HTERT RPE-1 (cell line): ENCODE measurements around the gene GAS5.
"Not testable (repeated sequence)": the region's sequence is repeated elsewhere in the genome, so short reads cannot be mapped to it uniquely, and the experiment has no call there.

Experiments used
- in situ Hi-C: fragments of 300-500 bp; cut with MboI; formaldehyde crosslinking; loops from 4 replicates; pipeline ENCODE4 v1.14.3; 2020; ENCODE audit warnings: low sequenced_read_pairs

The GAS5 gene

DNA sequence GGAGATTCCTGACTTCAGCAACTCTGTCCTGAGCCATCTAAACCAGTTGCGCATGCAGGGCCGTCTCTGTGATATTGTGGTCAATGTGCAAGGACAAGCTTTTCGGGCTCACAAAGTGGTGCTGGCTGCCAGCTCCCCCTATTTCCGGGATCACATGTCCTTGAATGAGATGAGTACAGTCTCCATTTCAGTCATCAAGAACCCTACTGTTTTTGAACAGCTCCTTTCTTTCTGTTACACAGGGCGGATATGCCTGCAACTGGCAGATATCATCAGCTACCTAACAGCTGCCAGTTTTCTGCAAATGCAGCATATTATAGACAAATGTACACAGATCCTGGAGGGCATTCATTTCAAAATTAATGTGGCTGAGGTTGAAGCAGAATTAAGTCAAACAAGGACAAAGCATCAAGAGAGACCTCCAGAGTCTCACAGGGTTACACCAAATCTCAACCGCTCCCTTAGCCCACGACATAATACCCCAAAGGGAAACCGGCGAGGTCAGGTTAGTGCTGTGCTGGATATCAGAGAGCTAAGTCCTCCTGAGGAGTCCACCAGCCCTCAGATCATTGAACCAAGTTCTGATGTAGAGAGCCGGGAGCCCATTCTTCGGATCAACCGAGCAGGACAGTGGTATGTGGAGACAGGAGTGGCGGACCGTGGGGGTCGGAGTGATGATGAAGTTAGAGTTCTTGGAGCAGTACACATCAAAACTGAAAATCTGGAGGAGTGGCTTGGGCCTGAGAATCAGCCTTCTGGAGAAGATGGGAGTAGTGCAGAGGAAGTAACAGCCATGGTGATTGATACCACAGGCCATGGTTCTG lies 2.7 kb upstream of the GAS5 start:
- in situ Hi-C loops = no loop called here

DNA sequence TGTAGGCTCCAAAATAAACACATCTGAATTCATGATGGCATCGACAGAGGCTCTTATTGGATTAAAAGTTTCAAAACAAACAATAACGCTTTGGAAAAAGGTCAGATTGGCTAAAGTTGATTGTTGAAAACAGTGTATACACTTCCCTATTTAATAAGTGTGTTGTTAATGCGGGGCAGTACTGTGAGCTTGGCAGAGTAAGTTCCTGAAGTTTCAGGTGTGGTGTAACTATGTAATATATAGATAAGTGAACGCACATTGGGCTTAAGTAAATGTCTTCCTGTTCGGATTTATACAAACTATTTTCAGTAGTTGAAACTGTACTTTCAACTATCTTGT lies 1.2 kb upstream of the GAS5 start:
- in situ Hi-C loops = no loop called here

DNA sequence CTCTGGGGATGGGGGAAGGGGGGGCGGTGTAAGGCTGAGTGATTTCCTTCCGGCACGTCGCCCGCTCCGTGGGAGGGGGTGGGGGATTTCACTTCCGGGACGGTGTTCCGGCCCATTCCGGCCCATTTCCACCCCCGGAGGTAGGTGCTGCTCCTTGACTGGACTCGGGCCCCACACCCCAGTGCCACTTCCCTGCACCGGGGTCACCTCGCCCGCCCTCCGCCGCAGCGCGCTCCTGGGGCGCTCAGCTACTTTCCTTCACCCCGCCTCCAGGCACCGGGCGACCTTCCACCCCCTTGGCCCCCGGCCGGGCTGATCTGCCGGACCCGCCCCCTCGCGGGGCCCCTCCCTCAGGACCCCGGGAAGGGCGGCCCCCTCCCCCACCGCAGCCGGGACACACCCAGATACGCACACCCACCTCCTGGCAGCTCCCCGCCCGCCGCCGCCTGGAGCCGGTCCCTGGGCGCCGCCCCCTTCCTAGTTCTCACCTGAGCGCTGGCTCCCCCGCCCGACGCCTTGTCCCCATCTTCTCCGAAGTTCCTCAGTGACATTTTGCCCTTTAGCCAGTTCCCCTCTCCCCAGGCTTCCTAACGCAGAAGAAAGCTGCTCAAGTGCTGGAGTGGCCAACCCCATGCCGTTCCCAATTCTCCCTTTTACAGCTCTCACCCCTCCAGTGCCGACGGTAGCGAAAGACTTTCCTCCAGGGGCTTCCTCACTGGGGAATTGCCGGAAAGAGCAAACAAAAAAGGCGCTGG lies 654 bp upstream of the GAS5 start, which contains the start of gene ZBTB37:
ZBTB37 (plus strand) TSS at position 115 of the 755 bp plus-strand sequence. CDS start 1,846 bp downstream, outside the sequence.
- in situ Hi-C loops = no loop called here

DNA sequence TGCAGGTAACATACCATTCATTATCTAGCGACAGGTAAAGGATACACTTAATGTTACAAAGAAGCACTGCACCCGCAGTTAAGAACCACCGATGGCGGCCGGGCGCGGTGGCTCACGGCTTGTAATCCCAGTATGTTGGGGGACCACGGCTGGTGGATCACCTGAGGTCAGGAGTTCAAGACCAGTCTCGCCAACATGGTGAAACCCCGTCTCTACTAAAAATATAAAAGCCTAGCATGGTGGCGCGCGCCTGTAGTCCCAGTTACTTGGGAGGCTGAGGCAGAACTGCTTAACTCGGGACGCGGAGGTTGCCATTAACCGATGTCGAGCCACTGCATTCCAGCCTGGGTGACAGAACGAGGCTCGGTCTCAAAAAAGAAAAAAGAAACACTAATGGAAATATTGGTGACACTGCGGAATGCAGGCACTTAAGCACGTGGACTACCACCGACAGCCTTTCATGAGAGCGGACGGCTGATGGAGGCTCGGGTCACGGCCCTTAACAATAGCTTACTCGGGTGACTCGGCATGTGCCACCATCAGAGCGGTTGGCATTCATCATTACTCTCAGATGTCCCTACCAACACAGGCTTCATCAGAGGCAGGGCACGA lies 542 bp downstream of the GAS5 start:
- in situ Hi-C loops = no loop called here

DNA sequence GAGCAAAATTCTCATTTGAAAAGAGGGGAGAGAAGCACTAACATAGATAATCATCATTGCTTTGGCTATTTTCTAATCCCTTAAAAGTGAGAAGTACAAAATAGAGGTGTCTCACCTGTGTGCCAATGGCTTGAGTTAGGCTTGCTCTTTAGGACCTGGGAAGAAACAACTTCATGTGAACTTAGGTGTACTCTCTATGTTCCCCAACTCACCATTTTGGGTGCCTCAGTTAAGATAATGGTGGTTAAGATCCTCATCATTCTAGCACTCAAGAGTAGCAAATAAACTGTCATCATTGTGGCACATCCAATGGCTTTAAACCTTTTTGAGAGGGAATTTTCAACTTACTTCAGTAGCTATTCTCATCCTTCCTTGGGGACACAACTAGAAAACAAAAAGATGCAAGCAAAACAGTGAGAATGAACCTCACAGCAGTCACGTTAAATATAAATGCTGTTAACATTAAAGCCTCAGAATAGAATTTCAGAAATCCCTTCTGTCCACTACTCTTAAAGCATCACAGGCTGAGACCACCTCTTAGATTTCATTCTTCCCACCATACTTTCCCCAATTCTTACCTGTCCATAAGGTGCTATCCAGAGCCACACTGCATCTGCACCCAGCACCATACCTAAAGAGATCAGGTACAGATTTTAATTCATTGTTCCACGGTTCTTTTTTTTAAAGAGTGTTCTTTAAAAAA lies 1.2 kb downstream of the GAS5 start:
- in situ Hi-C loops = no loop called here

DNA sequence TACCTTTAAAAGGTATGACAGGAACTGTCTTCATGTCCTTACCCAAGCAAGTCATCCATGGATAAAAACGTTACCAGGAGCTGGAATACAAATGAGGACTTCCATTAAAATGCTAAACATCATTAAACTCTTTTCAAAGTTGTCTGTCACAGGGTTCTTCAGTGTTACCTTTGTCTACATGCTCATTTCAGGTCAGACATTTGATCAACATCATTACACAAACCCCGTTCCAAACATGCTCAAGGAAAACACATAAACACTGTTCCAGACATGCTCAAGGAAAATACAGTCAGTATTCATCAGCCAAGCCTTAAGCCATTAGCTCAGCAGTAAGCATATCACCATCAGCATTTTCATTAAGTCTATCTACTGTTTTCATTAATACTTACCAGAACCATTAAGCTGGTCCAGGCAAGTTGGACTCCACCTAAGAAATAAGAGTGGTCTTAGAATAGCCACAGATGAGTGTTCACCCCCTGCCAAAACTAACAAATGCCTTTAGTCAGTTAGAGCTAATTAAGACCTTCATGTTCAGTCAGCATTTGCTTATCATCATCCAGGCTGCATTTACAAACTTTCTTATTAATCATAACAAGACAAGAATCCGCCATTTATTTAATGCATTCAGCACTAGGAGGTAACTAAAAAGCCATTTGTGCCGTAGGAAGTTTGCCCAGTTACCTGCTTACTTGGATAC lies 2.2 kb downstream of the GAS5 start:
- in situ Hi-C loops = no loop called here

DNA sequence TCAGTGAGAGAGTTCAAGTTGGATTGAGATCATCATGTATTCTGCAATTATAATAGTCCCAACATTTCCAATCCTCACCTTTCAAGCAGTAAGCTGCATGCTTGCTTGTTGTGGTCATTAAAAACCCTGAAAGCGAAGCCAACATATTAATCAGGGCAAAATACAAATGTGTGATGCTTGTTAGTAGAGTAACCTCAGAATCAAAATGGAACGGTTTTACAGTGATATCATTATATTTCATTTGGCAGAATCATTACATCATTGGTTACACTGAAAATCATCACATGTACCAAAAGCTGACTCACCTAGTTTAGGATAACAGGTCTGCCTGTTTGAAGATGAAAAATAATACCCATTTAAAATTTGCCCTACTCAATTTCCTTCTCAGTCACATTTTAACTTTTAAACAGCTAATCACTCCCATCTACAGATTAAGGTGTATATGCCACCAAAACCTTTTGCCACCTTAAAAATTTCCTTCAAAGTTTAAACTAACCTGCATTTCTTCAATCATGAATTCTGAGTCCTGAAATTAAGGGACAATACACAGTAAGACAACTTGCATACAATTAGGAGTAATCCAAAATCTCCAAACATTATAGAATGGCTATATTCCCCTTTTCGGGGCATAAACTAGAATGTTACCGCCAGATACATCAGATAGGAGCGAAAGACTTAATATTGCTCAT lies 3.5 kb downstream of the GAS5 start:
- in situ Hi-C loops = no loop called here

DNA sequence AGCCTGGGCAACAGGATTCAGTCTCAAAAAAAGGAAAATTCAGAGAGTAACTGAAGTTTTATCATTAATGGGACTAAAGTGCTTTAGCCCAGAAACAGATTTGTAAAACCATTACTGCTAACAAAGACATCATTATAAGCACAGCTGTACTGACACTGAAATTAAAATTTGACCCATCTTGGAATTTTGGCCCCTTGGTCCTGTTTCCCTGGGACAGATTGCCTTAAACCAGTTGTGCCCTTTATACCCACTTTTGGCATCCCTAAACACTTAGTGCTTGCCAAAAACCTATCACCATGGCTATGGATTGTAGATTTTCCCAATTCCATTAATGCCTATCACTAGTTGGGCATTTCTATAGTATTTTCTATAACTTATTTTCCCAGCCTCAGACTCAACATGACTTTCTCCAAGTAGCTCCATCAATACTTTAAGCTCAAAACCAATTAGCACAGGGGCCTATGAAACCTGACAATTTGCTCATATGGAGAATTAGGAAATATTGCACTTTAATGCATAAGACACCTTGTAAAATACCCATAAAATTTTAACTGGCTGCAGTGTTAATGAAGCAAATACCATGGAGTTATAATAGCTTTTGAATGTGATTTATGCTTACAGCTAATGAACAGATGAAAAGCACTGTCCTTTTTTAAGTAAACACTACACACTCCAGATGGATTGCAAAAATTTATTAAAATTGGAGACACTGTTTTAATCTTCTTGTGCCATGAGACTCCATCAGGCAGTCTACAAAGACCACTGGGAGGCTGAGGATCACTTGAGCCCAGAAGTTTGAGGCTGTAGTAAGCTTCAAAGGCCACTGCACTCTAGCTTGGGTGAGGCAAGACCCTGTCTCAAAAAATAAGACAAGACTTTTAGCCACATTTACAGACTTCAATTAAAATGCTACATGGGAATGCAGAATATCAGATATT lies 4.3 kb downstream of the GAS5 start:
- in situ Hi-C loops = no loop called here

DNA sequence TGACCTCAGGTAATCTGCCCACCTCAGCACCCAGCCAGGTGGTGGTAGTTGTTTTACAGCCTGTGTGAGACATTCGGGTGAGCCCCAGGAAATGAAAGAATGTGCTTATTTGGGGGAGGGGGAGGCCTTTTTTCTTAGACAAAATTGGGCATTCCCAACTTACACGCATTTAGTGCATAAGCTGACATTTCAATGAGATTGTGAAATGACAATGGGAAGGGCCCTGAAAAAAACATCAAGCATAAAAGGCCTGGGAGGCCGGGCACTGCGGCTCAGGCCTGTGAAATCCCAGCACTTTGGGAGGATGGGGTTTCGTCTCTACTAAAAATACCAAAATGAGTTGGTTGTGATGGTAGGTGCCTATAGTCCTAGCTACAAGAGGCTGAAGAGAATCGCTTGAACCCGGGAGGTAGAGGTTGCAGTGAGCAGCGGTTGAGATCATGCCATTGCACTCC lies 5.0 kb downstream of the GAS5 start:
- in situ Hi-C loops = no loop called here

DNA sequence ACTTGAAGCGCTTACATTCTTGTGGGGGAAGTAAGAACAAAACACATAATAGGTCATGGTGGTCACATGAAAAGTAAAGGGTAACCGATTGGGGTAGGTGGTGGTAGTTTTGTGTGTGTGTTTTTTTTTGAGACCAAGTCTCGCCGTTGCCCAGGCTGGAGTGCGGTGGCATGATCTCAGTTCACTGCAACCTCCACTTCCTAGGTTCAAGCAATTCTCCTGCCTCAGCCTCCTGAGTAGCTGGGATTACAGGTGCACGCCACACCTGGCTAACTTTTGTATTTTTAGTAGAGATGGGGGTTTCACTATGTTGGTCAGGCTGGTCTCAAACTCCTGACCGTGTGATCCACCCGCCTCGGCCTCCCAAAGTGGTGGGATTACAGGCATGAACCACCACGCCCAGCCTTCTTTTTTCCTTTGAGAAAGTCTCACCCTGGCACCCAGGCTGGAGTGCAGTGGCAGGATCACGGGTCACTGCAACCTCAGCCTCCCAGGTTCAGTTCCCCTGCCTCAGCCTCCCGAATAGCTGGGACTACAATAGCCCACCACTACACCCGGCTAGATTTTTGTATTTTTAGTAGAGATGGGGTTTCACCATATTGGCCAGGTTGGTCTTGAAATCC lies 5.5 kb downstream of the GAS5 start:
- in situ Hi-C loops = not testable (repeated sequence)

DNA sequence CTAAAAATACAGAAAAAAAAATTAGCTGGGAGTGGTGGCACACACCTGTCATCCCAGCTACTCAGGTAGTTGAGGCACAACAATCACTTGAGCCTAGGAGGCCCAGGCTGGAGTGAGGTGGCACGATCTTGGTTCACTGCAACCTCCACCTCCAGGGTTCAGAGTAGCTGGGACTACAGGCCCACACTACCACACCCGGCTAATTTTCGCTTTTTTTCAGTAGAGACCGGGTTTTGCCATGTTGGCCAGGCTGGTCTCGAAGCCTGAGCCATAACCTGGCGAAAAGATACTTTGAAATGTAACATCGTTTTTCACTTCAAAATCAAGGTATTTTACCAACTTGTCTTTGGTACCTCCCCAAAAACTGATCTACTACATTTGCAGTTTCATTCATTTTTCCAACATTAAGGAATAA lies 6.1 kb downstream of the GAS5 start:
- in situ Hi-C loops = no loop called here

DNA sequence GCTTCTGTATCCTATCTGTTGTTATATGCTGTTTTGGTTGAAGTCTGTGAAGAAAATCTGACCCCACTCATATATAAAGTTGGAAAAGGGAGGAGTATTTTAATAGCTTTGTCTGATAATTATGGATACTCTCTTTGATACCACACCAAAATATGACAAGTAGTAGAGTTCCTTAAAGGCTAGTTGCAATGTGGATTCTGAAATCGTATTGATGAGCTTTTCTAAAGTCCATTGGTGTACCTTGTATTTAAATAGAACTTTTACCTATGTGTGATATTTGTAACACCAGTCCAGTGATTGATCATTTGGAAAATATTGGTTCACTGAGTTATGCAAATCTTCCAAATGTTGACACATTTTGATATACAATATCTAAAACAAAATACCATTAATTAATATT lies 7.7 kb downstream of the GAS5 start:
- in situ Hi-C loops = no loop called here

DNA sequence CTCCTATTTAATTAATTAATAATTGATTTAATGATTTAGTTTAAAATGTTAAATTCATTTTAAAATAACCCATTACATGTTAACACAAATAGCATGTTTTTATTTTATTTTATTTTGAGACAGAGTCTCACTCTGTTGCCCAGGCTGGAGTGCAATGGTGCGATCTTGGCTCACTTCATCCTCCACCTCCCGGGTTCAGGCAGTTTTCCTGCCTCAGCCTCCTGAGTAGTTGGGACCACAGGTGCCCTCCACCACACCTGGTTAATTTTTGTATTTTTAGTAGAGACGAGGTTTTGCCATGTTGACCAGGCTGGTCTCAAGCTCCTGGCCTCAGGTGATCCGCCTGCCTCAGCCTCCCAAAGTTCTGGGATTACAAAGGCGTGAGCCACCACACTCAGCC lies 8.2 kb downstream of the GAS5 start:
- in situ Hi-C loops = not testable (repeated sequence)

DNA sequence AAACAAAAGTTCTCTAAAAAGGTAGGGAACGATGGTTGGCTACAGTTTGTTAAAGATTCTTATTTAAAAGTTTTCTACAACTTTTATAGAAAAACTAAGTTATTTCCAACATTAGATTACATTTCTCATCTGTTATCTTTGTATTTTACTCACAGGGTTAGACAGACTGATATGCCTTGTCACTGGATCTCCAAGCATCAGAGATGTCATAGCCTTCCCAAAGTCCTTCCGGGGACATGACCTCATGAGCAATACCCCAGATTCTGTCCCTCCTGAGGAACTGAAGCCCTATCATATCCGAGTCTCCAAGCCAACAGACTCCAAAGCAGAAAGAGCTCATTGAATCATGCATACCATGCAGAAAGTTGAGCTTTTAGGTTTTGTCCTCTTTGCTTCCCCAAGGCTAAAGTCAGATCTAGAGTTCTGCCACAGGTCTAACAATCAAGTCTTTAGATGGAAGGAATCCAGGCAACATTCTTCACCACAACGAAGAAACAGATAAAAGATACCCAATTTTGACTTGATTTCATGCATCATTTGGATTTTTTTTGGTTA lies 10.3 kb downstream of the GAS5 start:
- in situ Hi-C loops = no loop called here

DNA sequence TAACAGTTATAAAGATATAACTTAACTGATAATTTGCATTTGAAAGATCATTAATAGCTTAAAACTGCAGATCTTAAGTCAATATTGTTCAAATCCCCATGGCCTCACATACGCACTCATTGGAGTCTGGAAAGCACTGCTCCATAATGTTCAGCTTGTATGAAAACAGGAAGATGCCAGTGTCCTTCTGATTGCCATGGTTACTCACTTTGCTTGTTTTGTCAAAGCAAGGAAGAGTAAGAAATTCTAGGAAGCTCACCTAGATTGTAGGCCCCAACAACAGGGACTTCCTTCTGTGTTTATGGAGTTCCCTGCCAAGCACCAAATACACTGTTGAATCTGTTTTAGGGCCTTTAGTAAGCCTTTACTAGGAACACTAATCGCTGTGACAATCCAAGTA lies 10.9 kb downstream of the GAS5 start:
- in situ Hi-C loops = no loop called here

DNA sequence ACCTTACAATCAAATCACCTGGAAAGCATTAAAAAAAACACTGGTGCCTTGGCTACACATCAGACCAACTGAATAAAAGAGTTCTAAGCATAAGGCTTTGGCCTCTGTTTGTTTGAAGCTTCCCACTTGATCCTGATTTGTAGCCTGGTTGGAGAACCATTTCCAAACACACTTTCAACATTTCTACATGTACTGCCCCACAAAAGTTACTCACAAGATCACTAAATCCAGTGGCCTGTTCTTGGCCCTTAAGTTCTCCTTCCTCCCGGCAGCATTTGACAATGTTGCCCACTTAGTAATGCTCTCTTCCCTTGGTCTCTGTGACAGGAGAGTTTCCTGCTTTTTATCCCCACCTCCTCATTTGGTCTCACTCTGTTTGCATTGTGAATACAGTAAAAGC lies 11.8 kb downstream of the GAS5 start:
- in situ Hi-C loops = no loop called here

DNA sequence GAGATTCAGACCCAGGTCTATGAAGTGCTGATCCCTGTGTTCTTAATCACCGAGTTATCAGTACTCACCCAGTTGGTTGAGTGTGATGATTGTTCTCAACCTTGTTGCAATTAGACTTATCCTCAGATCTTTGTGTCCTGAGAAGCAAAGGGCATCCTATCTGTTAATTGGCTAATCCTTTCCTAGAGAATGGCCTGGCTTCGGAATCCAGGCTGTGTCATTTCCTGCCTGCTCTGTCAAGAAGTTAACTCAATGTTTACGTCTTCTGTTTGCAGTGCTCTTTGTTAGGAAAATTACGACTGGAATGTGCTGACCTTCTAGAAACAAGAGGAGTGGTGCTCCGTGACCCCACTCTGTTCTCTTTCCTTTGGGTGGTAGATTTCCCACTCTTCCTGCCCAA lies 14.7 kb downstream of the GAS5 start:
- in situ Hi-C loops = no loop called here

DNA sequence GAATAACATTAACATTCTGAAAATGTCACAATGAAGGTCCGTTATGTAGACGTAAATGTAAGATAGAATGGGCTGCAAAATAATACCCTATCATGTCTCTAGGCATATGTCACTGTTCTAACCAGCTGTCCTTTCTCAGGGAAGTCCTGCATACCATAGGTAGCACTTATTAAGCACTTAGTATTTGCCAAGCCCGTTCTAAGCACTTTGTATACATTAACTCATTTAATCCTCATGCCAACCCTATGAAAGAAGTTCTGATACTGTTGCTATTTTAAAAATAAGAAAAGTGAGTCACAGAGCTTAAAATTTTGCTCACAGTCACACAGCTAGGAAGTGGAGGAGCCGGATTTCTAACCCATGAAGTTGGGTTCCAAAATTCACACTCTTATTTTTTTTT lies 15.7 kb downstream of the GAS5 start:
- in situ Hi-C loops = no loop called here
